ENCODE data around the gene RPS19. TPM values are rescaled to one million over a fixed set of nuclear protein-coding genes. Genes with fewer than 3 reads are reported as not detected.

RPS19 gene
- total RNA-seq, 1 experiment from 2014 or later = 1,363 TPM

Other genes starting within 250 kb of the RPS19 start
- gene CEACAM4, start 233.2 kb upstream of the RPS19 start, total RNA-seq (2014; rRNA removed; shearing (Covaris generic)) = not detected in 2 replicates
- not detected in 2 replicates for gene CEACAM7, start 172.0 kb upstream of the RPS19 start, total RNA-seq (2014; rRNA removed; shearing (Covaris generic))
- gene CEACAM5, start 151.6 kb upstream of the RPS19 start, total RNA-seq (2014; rRNA removed; shearing (Covaris generic)) = not detected in 2 replicates
- gene CEACAM6, start 104.7 kb upstream of the RPS19 start, total RNA-seq (2014; rRNA removed; shearing (Covaris generic)) = not detected in 2 replicates
- gene CEACAM3, start 63.7 kb upstream of the RPS19 start, total RNA-seq (2014; rRNA removed; shearing (Covaris generic)) = not detected in 2 replicates
- not detected in 2 replicates for gene LYPD4, start 15.6 kb upstream of the RPS19 start, total RNA-seq (2014; rRNA removed; shearing (Covaris generic))
- gene DMRTC2, start 15.2 kb upstream of the RPS19 start, total RNA-seq (2014; rRNA removed; shearing (Covaris generic)) = not detected in 2 replicates
- gene CD79A, start 17.0 kb downstream of the RPS19 start, total RNA-seq (2014; rRNA removed; shearing (Covaris generic)) = 0.24 and 0.69 TPM in 2 replicates
- gene ARHGEF1, start 22.9 kb downstream of the RPS19 start, total RNA-seq (2014; rRNA removed; shearing (Covaris generic)) = 44.5 and 44.9 TPM in 2 replicates
- gene ERFL, start 68.2 kb downstream of the RPS19 start, total RNA-seq (2014; rRNA removed; shearing (Covaris generic)) = not detected in 2 replicates
- gene RABAC1, start 99.1 kb downstream of the RPS19 start, total RNA-seq (2014; rRNA removed; shearing (Covaris generic)) = 115 and 161 TPM in 2 replicates
- not detected in 2 replicates for gene ATP1A3, start 134.0 kb downstream of the RPS19 start, total RNA-seq (2014; rRNA removed; shearing (Covaris generic))
- gene GRIK5, start 210.0 kb downstream of the RPS19 start, total RNA-seq (2014; rRNA removed; shearing (Covaris generic)) = not detected in 2 replicates
- 20.6 and 23.0 TPM in 2 replicates for gene ZNF574, start 215.9 kb downstream of the RPS19 start, total RNA-seq (2014; rRNA removed; shearing (Covaris generic))